Body of pancreas (tissue), 4 donors: ENCODE measurements around the gene VGLL4. TPM values are rescaled to one million over a fixed set of nuclear protein-coding genes. Genes with fewer than 3 reads are reported as not detected.

ENCODE experiments used
- ATAC-seq: fragments of 150-250 bp; one replicate; pipeline ENCODE4 v1.9.1; 2016
- DNase-seq, 4 donors: peaks; one replicate each; pipeline ENCODE4 v3.0.0-alpha.2; 2019
- H3K27ac ChIP-seq, 4 donors: fragments of 200-600 bp; sonication (generic); 1 replicate in 3 of 4; 2 replicates in 1 of 4; pipeline versions ENCODE4 v1.5.1 to v1.6.1; 2016 to 2019; ENCODE audit warnings: mild to moderate bottlenecking in 1 of 4, mixed read lengths in 1 of 4, moderate library complexity in 1 of 4
- H3K27me3 ChIP-seq, 2 donors: fragments of 200-600 bp; sonication (generic); one replicate each; pipeline ENCODE4 v1.6.0; 2016; ENCODE audit warnings: mild to moderate bottlenecking in 1 of 2
- H3K36me3 ChIP-seq, 2 donors: fragments of 200-600 bp; sonication (generic); replicated peaks in 1 of 2; 2 replicates each; pipeline ENCODE4 v1.5.1; 2016; ENCODE audit warnings: low read depth in 2 of 2; ENCODE audit not compliant: insufficient read depth in 1 of 2
- H3K4me1 ChIP-seq: fragments of 200-600 bp; sonication (generic); one replicate; pipeline ENCODE4 v1.6.0; 2016
- H3K4me3 ChIP-seq, 2 donors: fragments of 200-600 bp; sonication (generic); 1 replicate in 1 of 2; 2 replicates in 1 of 2; pipeline ENCODE4 v1.5.1; 2016 to 2019
- H3K9me3 ChIP-seq, 3 donors: fragments of 200-600 bp; sonication (generic); 1 replicate in 2 of 3; 2 replicates in 1 of 3; pipeline ENCODE4 v1.5.1; 2016
- CTCF ChIP-seq, 7 experiments: fragments of 450-650 bp in 4 of 7; fragments of 200-600 bp in 3 of 7; sonication (generic) in 3 of 7; IDR thresholded peaks; one replicate each; pipeline ENCODE4 v1.5.1; 2016 to 2019; ENCODE audit warnings: antibody characterized with exemption in 7 of 7
- POLR2A ChIP-seq, 3 donors: fragments of 450-650 bp; IDR thresholded peaks; one replicate each; pipeline ENCODE4 v1.6.1; 2016; ENCODE audit warnings: antibody characterized with exemption in 3 of 3, mild to moderate bottlenecking in 2 of 3
- WGBS, 2 donors: methylation state at CpG; one replicate each; pipeline ENCODE4 v1.1.5; 2017; 5-methylcytosine and 5-hydroxymethylcytosine counted together
- intact Hi-C: fragments of 100-400 bp; cut with DNase I; formaldehyde crosslinking; loops from one replicate; pipeline ENCODE4 v1.15.1; 2023
- total RNA-seq, 2 donors: library from RNA; depleted of rRNA; stranded (reverse); fragments of >200 nt; gene quantifications; one replicate each; pipeline ENCODE4 v1.1.0, GENCODE V29; 2016

Gene VGLL4
- total RNA-seq, 2 donors from 2014 or later = 66.4 to 91.0 TPM

GRCh38 chr3:11619946-11620652 lies 23.6 kb downstream of the VGLL4 start:
- Histone ChIP-seq H3K27me3 (no peaks in the 10 kb centered on the region), H3K36me3 (no peaks in the 10 kb centered on the region), H3K4me3 (no peak overlapping the region), H3K27ac (peak overlapping the region; percentile 35 to 62 (median 50)), H3K9me3 (no peaks in the 10 kb centered on the region), H3K4me1 (peaks cover 47% of the 10 kb centered on the region)
- no peak for TF ChIP-seq POLR2A (IDR thresholded peaks at IDR 0.05)
- DNase-seq (peak in 2 of 4 donors; percentile 37 to 39), ATAC-seq (peak; percentile 68)
- intact Hi-C loops = no loop called here
- 55 to 61% methylated on average over 11 of the region's 11 CpGs for WGBS, 2 donors

GRCh38 chr3:11619461-11619860 lies 24.3 kb downstream of the VGLL4 start:
- TF ChIP-seq POLR2A (IDR thresholded peaks at IDR 0.05) (no peak), CTCF (IDR thresholded peaks at IDR 0.05) (no peak)
- ATAC-seq (no peak), DNase-seq (no peak)
- 77 to 87% methylated on average over 6 of the region's 6 CpGs for WGBS, 2 donors
- Histone ChIP-seq H3K9me3 (no peaks in the 10 kb centered on the region), H3K27me3 (no peaks in the 10 kb centered on the region), H3K4me1 (peaks cover 45% of the 10 kb centered on the region), H3K36me3 (no peaks in the 10 kb centered on the region), H3K27ac (peak overlapping the region; percentile 14 to 62 (median 48)), H3K4me3 (no peak overlapping the region)
- intact Hi-C loops = no loop called here

- H3K9me3 ChIP-seq = no peaks in the 10 kb centered on the region
- peak overlapping the region in 3 of 4 donors; percentile 35 to 62 (median 61) for H3K27ac ChIP-seq
- TF ChIP-seq POLR2A (IDR thresholded peaks at IDR 0.05) (no peak), CTCF (IDR thresholded peaks at IDR 0.05) (no peak)
- no peaks in the 10 kb centered on the region for H3K27me3 ChIP-seq
- peak in 2 of 4 donors; percentile 34 to 48 for DNase-seq
- H3K4me1 ChIP-seq = peaks cover 45% of the 10 kb centered on the region
- no peak overlapping the region for H3K4me3 ChIP-seq
- WGBS, 2 donors = 21 to 26% methylated on average over 5 of the region's 5 CpGs
- ATAC-seq = peak; percentile 34
- intact Hi-C loops = no loop called here
- H3K36me3 ChIP-seq = no peaks in the 10 kb centered on the region
Measured at GRCh38 chr3:11618904-11619303, 24.8 kb downstream of the VGLL4 start.

DNA sequence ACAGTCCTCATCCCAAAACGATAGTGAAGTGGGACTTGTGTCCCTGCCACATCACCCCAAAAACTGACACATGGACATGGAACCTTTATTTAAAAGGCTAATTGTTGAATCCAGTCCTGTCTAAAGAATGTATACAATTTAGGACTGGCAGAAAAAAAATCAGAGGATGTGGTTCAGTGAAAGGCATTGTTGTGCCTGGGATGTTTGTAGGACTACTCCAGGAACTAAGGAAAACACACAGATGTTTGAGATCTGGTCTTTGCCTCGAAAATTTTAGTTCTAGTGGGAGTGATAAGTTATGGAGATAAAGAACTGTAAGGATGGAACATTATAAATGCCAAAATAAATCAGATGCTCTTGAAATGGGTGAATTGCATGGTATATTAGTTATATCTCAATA lies 27.2 kb downstream of the VGLL4 start:
- no peak for TF ChIP-seq CTCF (IDR thresholded peaks at IDR 0.05)
- no peak for TF ChIP-seq POLR2A (IDR thresholded peaks at IDR 0.05)
- H3K4me1 ChIP-seq = peaks cover 40% of the 10 kb centered on the region
- intact Hi-C loops = no loop called here
- WGBS, 2 donors = 29 to 40% methylated on average over 2 of the region's 2 CpGs
- no peaks in the 10 kb centered on the region for H3K9me3 ChIP-seq
- H3K27ac ChIP-seq = no peak overlapping the region
- H3K27me3 ChIP-seq = no peaks in the 10 kb centered on the region
- no peaks in the 10 kb centered on the region for H3K36me3 ChIP-seq
- no peak for ATAC-seq
- H3K4me3 ChIP-seq = no peak overlapping the region
- DNase-seq = no peak

- no peak for ATAC-seq
- Histone ChIP-seq H3K36me3 (no peaks in the 10 kb centered on the region), H3K27ac (no peak overlapping the region), H3K4me3 (no peak overlapping the region), H3K27me3 (no peaks in the 10 kb centered on the region), H3K4me1 (peaks cover 42% of the 10 kb centered on the region), H3K9me3 (no peaks in the 10 kb centered on the region)
- WGBS, 2 donors = 89 to 90% methylated on average over 18 to 19 of the region's 19 CpGs
- TF ChIP-seq CTCF (IDR thresholded peaks at IDR 0.05) = no peak
- no peak for TF ChIP-seq POLR2A (IDR thresholded peaks at IDR 0.05)
- intact Hi-C loops = no loop called here
- DNase-seq = no peak
Measured at GRCh38 chr3:11613851-11614487, 29.7 kb downstream of the VGLL4 start.
